ENCODE results near the gene PCP2. TPM values are rescaled to one million over a fixed set of nuclear protein-coding genes. Genes with fewer than 3 reads are reported as not detected.
"Not testable (repeated sequence)": the region's sequence is repeated elsewhere in the genome, so short reads cannot be mapped to it uniquely, and the experiment has no call there.

The PCP2 gene
- total RNA-seq, 1 donor from 2014 or later, result not detected

GRCh38 chr19:7661744-7662538, 28.4 kb upstream of the PCP2 start:
- no peak for DNase-seq (ENCODE audit: low read depth)

- peak; percentile 40 for DNase-seq (ENCODE audit: low read depth)
Measured at GRCh38 chr19:7658219-7658686, 24.7 kb upstream of the PCP2 start.

GRCh38 chr19:7657131-7657751, 23.7 kb upstream of the PCP2 start:
- DNase-seq (ENCODE audit: low read depth), result no peak

- no peak for DNase-seq (ENCODE audit: low read depth)
Measured at GRCh38 chr19:7655581-7655980, 22.1 kb upstream of the PCP2 start.

- peak; percentile 40 for DNase-seq (ENCODE audit: low read depth)
Measured at GRCh38 chr19:7654401-7654800, 20.9 kb upstream of the PCP2 start.

- peak; percentile 83 for DNase-seq (ENCODE audit: low read depth)
Measured at GRCh38 chr19:7652061-7652641, 18.6 kb upstream of the PCP2 start.

GRCh38 chr19:7650148-7650547, 16.6 kb upstream of the PCP2 start:
- no peak for DNase-seq (ENCODE audit: low read depth)

- no peak for DNase-seq (ENCODE audit: low read depth)
Measured at GRCh38 chr19:7648265-7649014, 14.9 kb upstream of the PCP2 start.

- no peak for DNase-seq (ENCODE audit: low read depth)
Measured at GRCh38 chr19:7647156-7647555, 13.6 kb upstream of the PCP2 start.

- no peak for DNase-seq (ENCODE audit: low read depth)
Measured at GRCh38 chr19:7646426-7646700, 12.8 kb upstream of the PCP2 start.

GRCh38 chr19:7645656-7646425, 12.3 kb upstream of the PCP2 start:
- no peak for DNase-seq (ENCODE audit: low read depth)

GRCh38 chr19:7645163-7645562, 11.6 kb upstream of the PCP2 start:
- DNase-seq (ENCODE audit: low read depth), result no peak

- DNase-seq (ENCODE audit: low read depth), result no peak
Measured at GRCh38 chr19:7644550-7644877, 11.0 kb upstream of the PCP2 start.

GRCh38 chr19:7643629-7644549, 10.4 kb upstream of the PCP2 start:
- DNase-seq (ENCODE audit: low read depth), result not testable (repeated sequence)

GRCh38 chr19:7643031-7643415, 9.5 kb upstream of the PCP2 start:
- no peak for DNase-seq (ENCODE audit: low read depth)

GRCh38 chr19:7642295-7643030, 8.9 kb upstream of the PCP2 start:
- no peak for DNase-seq (ENCODE audit: low read depth)

GRCh38 chr19:7641290-7642276, 8.1 kb upstream of the PCP2 start:
- DNase-seq (ENCODE audit: low read depth), result no peak

GRCh38 chr19:7640803-7641202, 7.3 kb upstream of the PCP2 start:
- no peak for DNase-seq (ENCODE audit: low read depth)

Data from myocyte (in vitro differentiated cells).